ENCODE measurements around the gene ASAP3. TPM values are rescaled to one million over a fixed set of nuclear protein-coding genes. Genes with fewer than 3 reads are reported as not detected.
"Not testable (repeated sequence)": the region's sequence is repeated elsewhere in the genome, so short reads cannot be mapped to it uniquely, and the experiment has no call there.

ASAP3 gene
- total RNA-seq, 2 experiments from 2014 or later = 0.50 to 1.3 TPM

DNA sequence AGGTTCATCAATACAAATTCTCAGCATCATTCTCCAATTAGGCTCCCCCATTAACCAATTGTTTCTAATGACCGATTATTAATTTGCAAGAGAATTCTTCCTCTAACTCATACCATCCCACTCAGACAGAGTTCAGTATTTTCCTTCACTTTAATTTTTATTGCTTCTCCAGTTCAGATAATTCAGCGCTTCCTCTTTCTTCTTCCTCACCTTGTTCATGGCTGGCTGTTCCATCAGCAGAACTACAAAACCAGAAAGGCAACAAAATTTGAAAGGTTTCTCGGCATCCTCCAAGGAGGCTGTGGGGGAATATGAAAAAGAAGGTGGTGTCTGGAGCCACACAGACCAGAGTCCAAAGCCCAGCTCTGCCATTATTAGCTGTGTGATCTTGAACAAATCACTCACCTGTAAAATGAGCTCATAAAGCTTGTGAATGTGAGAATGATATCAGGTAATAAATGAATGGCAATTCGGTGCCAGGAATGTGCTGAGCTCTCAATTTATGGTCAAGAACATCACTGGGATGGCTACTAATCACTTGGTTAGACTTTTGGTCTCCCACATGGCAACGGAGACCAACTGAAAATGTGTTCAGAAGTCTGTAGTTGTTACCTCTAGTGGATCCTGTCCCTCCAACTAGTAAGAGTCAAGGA is 102.6 kb downstream of the ASAP3 start:
- Mint-ChIP-seq H3K9me3 (no peaks in the 10 kb centered on the region), H3K27me3 (no peaks in the 10 kb centered on the region), H3K4me1 (peaks cover 3% of the 10 kb centered on the region), H3K4me3 (no peak overlapping the region), H3K27ac (no peak overlapping the region), H3K36me3 (peaks cover 2% of the 10 kb centered on the region)
- ATAC-seq (ENCODE audit: low read depth) (no peak), DNase-seq (no peak)
- POLR2A ChIA-PET = no interaction called here

DNA sequence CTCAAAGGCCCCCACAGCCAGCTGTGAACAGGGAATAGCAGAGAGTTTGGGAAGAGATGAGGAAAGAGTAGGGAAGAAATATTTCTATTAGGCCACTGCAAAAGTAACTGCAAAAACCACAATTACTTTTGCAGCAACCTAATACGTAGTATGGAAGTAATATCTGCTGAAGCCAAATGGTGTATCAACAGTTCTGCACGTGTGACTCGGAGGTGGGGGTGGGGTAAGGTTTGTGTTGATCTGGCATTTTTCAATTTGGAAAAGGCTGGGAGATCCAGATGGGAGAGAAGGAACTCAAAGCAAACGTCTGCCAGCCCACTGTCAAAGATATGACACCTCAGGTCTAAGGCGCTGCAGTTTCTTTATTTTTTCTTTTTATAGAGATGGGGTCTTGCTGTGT is 103.3 kb downstream of the ASAP3 start:
- POLR2A ChIA-PET = no interaction called here
- peaks cover 2% of the 10 kb centered on the region for H3K36me3 Mint-ChIP-seq
- no peak for ATAC-seq (ENCODE audit: low read depth)
- no peak for DNase-seq
- peaks cover 3% of the 10 kb centered on the region for H3K4me1 Mint-ChIP-seq
- H3K9me3 Mint-ChIP-seq = no peaks in the 10 kb centered on the region
- H3K4me3 Mint-ChIP-seq = no peak overlapping the region
- H3K27ac Mint-ChIP-seq = no peak overlapping the region
- no peaks in the 10 kb centered on the region for H3K27me3 Mint-ChIP-seq

- POLR2A ChIA-PET; H3K27me3 Mint-ChIP-seq; DNase-seq; H3K27ac Mint-ChIP-seq; H3K9me3 Mint-ChIP-seq; H3K4me3 Mint-ChIP-seq; H3K36me3 Mint-ChIP-seq; ATAC-seq (ENCODE audit: low read depth); H3K4me1 Mint-ChIP-seq: not testable (repeated sequence)
Measured at GRCh38 chr1:23380236-23380635, 103.7 kb downstream of the ASAP3 start.

Other genes starting within 250 kb of the ASAP3 start
- gene HNRNPR, start 139.9 kb downstream of the ASAP3 start, total RNA-seq = 100 to 1,000 TPM; 167 TPM
- gene ZNF436, start 114.3 kb downstream of the ASAP3 start, total RNA-seq = 1 to 10 TPM; 8.1 to 8.2 TPM
- 10 to 100 TPM; 20.4 to 22.6 TPM for gene TCEA3, start 59.4 kb downstream of the ASAP3 start, total RNA-seq
- 10 to 100 TPM; 44.2 to 45.1 TPM for gene E2F2, start 47.1 kb upstream of the ASAP3 start, total RNA-seq
- 10 to 100 TPM; 44.0 to 51.1 TPM for gene ID3, start 75.3 kb upstream of the ASAP3 start, total RNA-seq
- 1,000 to 10,000 TPM; 1,289 to 1,405 TPM for gene RPL11, start 207.6 kb upstream of the ASAP3 start, total RNA-seq

Measured in activated naive CD8-positive, alpha-beta T cell treated with anti-CD3 and anti-CD28 coated beads, Interleukin-2, amount 10 ng/mL, durations not matched to agents 7 days and 5 days (primary cell).